T-helper 22 cell (primary cell): ENCODE data around the gene RUNDC3A.
"Not testable (repeated sequence)": the region's sequence is repeated elsewhere in the genome, so short reads cannot be mapped to it uniquely, and the experiment has no call there.

Experiments used
- DNase-seq: peaks from one replicate; pipeline ENCODE4 v3.0.0-alpha.2; 2020; ENCODE audit warnings: low read depth

The RUNDC3A gene

DNA sequence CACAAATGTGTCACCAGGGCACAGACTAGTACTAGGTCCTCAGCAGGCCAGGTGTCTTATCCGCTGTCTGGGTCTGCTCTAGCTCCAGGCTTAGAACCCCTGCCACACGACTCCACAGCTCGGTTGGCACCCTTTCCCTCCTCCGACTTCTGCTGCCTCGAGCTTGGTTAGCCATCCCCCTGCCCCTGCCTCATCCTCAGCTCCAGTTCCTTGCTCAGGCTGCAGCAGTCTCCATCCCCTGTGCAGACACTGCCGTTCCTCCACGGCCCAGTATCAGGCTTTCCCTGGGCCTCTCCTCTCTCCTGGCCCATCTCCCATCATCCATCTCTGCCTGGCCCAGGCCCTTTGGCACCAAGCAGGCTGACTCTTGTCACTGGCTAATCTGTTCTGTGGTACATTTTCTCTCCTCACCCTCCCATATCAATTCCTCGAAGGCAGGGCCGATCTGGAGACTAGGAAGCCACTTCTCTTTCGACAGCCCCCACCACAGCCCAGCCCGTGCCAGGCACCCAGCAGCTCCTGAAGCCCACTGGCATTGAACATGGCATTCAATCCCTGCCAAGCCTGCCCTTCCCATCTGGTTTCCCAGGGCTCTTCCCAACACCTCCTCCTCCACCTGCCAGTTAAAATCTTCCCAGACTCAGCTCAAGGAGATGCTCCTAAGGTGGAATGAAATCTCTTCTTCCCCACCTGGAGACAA is 35.3 kb downstream of the RUNDC3A start:
- DNase-seq = no peak

DNA sequence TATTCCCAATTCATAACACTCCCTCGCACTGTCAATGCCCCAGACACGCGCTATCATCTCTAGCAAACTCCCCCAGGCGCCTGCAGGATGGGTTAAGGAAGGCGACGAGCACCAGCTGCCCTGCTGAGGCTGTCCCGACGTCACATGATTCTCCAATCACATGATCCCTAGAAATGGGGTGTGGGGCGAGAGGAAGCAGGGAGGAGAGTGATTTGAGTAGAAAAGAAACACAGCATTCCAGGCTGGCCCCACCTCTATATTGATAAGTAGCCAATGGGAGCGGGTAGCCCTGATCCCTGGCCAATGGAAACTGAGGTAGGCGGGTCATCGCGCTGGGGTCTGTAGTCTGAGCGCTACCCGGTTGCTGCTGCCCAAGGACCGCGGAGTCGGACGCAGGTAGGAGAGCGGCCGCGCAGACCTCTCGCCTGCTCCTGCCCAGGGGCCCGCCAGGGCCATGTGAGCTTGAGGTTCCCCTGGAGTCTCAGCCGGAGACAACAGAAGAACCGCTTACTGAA is 36.6 kb downstream of the RUNDC3A start, which contains the start of gene GRN:
TSS of gene GRN (plus strand) at position 364 of the 515 bp plus-strand sequence. CDS start 3,863 bp downstream, outside the sequence.
- DNase-seq = peak; percentile 72

DNA sequence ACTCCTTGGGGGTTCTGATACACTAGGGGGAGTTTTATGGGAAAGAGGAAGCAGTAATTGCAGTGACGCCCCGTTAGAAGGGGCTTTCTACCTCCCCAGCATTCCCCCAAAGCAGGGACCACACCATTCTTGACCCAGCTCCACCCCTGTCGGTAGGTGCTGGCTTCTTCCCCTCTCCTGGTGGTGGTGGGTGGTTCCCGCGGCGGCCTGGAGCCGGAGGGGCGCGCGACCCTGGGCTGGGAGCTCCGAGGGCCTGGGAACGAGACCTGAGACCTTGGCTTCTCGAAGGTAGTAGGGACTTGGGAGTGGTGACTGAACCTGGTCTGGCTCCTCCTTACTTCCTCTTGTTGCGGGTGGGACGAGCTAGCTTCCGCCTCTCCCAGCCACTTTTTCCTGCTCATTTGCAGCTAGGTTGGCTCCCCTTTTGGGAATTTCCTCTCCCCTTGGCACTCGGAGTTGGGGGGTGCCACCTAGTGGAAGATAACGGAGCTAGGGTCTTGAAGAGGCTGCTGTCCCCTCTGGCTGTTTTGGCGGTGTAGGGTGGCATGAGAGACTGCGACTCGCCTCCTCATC is 37.1 kb downstream of the RUNDC3A start:
- DNase-seq = no peak

DNA sequence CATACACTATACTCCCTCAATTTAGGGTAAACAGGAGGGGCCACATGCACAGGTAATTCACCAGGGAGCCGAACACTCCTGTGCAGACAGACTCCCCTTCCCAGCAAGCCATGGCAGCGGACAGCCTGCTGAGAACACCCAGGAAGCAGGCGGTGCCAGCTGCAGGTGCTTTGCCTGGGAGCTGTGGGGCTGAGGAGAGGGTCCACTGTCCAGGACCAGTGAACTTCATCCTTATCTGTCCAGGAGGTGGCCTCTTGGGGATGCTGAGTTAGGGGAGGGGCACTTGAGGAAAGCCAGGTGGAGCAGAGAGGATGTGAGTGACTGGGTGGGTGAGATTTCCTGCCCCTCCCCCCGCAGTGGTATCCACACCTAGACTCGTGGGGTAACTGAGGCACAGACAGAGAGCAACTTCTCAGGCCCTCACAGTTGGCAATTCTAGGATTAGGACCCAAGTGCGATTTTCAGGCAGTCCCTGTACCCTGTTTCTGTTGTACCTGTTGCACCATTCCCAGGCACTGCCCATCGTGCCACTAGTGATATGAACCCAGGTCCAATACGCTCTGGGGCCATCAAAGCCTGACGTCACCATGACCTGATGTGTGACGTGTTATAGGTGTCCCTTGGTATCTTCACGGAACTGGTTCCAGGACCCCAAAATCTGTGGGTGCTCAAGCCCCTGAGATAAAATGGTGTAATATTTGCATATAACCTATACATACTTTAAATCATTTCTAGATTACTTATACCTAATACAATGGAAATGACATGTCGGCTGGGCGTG is 37.9 kb downstream of the RUNDC3A start:
- no peak for DNase-seq

DNA sequence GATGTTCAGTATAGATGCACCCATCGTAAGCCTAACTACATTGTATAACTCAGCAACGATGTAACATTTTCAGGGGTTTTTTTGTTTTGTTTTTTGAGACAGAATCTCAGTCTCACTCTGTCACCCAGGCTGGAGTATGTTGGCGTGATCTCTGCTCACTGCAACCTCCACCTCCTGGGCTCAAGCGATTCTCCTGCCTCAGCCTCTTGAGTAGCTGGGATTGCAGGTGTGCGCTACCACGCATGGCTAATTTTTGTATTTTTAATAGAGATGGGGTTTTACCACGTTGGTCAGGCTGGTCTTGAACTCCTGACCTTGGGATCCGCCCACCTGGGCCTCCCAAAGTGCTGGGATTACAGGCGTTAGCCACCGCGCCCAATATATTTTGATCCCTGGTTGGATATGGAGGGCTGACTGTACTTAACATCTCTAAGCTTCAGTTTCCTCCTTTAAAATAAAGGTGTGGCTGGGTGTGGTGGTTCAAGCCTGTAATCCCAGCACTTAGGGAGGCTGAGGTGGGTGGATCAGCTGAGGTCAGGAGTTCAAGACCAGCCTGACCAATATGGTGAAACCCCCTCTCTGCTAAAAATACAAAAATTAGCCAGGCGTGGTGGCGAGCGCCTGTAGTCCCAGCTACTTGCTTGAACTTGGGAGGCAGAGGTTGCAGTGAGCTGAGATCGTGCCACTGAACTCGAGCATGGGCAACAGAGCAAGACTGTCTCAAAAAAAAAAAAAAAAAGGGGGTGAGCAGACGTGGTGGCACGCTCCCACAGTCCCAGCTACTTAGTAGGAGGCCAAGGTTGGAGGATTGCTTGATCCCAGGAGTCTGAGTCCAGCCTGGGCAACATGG is 39.0 kb downstream of the RUNDC3A start:
- DNase-seq = not testable (repeated sequence)

DNA sequence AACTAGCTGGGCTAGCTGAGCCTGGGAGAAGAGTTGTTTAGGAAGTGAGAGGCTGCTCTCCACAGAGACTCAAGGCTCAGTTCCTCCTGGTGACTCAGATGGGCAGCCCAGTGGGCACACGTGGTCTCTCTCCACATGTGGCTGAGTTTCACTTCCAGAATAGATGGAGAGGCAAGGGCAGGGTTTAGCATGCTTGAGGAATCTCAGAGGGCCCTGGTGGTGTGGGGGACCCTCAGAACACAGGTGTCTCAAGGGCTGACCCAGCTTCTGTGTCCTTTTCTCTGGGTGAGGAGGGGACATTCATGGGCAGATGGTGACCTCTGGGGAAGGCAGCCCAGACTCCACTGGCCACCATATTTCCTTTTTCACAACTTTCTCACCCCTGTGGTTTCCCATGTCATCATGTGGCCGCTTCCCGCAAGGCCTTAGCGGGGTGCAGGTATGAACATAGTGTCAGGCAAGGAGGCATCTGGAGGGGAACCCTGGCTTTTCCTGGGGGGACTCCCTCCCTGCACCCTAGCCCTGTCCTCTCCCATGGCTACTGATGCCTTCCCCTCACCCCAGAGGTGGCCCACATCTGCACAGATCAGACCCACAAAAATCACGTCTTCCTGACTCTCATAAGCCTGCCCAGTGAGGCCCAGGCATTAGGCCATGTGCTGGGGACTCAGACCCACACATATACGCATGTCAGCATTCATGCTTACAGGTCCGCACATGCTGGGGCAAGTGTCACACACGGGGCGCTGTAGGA is 40.0 kb downstream of the RUNDC3A start:
- no peak for DNase-seq

DNA sequence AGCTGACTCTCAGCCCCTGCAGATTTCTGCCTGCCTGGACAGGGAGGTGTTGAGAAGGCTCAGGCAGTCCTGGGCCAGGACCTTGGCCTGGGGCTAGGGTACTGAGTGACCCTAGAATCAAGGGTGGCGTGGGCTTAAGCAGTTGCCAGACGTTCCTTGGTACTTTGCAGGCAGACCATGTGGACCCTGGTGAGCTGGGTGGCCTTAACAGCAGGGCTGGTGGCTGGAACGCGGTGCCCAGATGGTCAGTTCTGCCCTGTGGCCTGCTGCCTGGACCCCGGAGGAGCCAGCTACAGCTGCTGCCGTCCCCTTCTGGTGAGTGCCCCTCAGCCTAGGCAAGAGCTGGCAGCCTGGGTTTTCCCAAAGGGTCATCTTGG is 40.6 kb downstream of the RUNDC3A start:
- DNase-seq = no peak

DNA sequence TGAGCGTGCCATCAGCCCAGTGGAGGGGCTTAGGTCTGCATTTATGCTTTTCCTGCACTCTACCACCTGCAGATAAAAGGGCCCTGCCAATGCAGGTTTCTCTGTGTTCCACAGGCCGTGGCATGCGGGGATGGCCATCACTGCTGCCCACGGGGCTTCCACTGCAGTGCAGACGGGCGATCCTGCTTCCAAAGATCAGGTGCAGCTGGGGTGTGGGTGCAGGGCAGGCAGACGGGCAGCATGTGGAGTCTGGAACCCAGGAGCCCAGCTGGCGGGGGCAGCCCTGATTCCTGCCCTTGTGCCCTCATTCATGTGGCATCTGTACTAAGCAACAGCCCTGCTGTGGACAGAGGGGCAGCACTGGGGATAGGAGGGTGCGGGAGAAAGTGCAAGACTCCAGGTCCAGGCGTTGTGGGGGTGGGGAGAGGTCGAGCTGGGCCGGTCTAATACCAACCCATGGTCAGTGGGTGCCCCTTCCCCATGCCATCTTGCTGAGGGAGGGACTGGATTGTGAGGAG is 41.2 kb downstream of the RUNDC3A start:
- no peak for DNase-seq

DNA sequence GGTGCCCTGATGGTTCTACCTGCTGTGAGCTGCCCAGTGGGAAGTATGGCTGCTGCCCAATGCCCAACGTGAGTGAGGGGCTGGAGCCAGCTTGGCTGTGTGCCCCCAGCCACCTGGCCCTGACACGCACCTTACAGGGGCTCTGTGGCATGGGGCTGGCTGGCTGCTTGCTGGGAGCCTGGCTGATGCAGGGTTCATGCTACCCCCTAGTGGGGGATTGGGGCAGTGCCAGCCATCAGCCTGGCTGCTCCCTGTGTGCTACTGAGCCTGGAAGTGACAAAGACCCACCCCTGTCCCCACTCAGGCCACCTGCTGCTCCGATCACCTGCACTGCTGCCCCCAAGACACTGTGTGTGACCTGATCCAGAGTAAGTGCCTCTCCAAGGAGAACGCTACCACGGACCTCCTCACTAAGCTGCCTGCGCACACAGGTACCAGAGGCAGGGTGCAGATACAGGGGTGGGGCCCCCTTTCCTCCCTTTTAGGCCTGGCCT is 42.4 kb downstream of the RUNDC3A start:
- no peak for DNase-seq

DNA sequence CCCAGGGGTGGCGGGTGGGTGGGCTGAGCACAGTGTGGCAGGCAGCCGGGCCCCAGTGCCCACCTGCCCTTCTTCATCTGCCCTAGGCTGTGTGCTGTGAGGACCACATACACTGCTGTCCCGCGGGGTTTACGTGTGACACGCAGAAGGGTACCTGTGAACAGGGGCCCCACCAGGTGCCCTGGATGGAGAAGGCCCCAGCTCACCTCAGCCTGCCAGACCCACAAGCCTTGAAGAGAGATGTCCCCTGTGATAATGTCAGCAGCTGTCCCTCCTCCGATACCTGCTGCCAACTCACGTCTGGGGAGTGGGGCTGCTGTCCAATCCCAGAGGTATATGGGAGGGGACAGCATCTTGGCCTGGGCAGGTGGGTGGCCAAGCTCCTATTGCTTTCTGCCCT is 43.1 kb downstream of the RUNDC3A start:
- DNase-seq = no peak

DNA sequence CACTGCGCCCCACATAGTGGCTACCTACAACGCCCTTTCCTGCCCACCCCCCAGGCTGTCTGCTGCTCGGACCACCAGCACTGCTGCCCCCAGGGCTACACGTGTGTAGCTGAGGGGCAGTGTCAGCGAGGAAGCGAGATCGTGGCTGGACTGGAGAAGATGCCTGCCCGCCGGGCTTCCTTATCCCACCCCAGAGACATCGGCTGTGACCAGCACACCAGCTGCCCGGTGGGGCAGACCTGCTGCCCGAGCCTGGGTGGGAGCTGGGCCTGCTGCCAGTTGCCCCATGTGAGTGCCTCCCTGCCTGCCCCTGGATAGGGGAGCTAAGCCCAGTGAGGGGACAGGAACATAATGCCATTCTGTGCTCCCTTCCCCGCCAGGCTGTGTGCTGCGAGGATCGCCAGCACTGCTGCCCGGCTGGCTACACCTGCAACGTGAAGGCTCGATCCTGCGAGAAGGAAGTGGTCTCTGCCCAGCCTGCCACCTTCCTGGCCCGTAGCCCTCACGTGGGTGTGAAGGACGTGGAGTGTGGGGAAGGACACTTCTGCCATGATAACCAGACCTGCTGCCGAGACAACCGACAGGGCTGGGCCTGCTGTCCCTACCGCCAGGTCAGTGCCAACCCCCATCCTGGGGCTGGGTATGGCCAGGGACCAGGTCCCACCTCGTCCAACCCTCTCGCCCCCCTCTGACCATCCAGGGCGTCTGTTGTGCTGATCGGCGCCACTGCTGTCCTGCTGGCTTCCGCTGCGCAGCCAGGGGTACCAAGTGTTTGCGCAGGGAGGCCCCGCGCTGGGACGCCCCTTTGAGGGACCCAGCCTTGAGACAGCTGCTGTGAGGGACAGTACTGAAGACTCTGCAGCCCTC is 43.8 kb downstream of the RUNDC3A start:
- DNase-seq = no peak

DNA sequence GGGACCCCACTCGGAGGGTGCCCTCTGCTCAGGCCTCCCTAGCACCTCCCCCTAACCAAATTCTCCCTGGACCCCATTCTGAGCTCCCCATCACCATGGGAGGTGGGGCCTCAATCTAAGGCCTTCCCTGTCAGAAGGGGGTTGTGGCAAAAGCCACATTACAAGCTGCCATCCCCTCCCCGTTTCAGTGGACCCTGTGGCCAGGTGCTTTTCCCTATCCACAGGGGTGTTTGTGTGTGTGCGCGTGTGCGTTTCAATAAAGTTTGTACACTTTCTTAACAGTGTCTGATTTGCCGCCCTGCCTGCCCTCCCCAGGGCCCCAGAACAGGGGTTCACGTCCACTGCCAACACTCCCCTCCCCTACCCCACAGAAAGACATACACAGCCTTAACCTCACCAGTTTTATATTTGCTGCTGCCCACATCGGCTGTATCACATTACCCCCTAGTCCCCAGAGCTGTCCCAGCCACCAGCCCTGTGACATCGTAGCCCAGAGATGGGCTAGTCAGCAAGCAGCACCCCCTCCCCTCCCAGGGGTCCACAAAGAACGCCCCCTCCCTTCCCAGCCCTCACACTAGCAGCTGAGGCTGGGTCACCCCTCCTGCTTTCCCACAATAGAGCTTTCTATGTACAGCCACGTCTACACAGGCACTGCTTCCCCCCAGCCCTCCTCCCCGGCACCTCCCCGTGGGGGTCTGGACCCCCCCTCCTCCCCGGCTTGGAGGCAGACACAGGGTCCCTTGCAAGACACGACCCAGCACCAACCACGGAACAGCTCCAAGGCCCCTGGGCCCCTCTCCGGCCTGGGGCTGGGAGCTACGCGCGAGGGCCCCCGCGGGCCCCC is 44.6 kb downstream of the RUNDC3A start:
- DNase-seq = no peak

DNA sequence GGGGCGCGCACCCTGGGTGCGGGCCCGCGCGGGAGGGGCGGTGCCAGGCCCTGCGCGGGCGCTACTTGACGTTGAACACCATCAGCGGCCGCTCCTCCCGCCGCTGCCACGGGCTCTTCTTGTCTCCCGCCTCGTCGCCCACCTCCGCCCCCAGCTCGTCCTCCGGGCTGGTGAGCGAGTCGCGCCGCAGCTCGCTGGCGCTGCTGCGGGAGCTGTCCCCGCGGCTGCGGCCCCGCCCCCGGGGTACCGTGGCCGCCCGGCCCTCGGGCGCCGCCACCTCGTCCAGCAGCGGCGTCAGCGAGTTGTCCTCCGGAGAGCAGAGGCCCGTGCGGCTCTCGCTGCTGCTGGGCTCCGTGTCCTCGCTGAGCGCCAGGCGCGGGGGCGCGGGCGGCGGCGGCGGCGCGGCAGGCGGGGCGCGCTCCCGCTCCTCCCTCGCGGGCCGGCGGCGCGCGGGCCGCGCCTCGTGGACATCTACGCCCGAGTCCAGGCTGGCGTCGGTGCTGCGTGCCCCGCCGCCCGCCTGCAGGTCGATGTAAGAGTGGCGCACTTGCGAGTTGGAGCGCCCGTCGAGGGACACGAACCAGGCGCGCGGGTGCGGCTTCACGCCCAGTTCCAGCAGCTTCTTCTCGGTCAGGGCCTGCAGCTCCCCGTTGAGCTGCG is 45.4 kb downstream of the RUNDC3A start:
- no peak for DNase-seq

DNA sequence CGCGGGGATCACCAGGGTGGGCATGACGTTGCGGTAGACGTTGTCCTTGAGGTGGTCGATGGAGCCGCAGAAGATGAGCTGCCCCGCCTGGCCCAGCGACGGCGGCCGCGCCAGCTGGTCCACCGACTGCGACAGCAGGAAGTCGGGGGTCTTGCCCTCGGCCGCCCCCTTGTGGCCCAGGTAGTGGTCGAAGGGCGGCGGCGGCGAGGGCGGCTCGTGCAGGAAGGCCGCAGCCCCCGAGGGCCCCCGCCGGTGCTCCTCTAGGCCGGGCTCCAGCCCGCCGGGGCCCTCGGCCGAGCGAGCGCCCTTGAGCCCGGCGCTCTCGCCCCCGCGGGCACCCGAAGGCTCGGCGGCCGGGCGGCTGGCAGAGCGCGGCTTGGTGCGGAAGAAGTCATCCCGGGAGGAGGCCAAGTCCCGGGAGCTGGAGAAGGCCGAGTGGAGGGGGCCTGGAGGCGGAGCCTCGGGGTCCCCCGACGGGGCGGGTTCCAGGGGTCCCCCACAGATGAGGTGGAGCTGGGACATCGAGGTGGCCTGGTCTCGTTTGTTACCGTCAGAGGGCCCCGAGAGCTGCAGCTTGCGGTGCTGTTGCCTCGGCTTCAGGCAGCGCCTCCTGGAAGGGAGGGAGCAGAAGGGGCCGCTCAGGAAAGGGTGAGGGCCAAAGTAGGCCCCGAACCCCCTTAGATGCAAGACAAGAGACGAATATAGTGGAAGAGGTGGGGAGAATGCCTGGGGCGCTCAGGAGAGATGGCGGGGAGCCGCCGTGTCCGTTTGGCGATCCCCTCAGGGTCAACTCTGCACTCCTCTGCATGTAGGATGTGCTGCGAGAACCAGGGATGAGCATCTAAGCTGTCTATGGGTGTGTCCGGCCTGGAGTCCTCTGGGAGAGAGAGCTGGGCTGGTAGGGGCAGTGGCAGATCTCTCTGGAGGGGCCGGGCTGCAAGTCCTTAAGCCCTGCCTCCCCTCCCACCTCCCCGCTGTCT is 46.5 kb downstream of the RUNDC3A start:
- DNase-seq = peak; percentile 21

DNA sequence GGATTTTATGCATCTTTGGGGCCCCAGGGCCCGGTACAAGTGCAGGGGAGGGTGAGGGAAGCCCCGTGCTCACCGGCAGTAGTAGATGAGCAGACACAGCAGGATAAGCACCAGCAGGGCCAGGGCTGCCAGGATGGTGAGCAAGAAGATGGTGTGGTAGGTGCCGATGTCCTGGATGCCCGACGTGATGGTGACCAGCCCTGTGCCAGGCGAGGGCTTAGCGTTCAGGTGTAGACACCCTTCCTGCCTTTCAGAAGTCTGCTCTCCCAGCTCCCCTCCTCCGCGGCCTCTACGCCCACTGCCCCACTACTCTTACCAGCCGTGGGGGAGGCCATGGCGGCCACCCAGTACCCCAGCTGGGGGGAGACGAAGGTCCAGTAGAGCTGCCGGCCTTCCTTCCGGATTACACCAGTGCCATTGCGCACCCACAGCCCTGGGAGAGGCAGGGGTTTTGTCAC is 47.3 kb downstream of the RUNDC3A start:
- DNase-seq = no peak

DNA sequence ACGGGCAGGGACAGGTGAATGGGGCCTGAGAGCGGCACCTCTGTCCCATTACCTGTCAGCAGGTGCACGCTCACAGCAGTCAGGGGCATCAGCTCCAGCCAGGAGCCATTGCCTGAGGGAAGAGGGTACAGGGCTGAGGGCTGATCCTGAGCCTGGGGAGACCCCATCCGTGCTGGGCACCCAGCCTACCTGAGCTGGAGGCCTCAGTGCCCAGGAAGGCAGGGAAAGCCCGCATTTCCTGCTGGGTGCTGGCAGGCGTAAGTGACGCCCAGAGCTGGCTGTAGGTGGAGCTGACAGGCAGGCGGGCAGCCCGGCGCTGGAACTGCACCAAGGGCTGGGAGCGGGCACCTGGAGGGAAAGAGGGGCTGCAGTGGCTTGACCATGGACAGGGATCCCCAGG is 47.8 kb downstream of the RUNDC3A start:
- no peak for DNase-seq

DNA sequence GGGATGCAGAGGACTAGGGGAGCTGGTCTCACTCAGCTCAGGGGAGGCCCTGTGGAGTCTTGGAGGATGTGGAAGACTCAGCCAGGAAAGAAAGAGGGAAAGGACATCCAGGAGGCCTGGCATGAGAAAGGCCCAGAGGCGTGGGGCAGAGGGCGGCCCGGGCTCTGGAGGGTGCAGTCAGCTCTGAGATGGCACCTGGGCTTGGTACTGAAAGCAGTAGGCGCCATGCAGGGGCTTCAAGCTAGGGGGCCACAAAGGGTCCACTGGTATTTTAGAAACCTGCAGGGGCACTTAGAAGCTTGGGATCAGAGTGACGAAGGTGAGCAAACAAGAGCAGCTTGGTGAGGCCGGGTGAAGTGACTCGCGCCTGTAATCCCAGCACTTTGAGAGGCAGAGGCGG is 49.7 kb downstream of the RUNDC3A start:
- DNase-seq = no peak
